ENCODE results near the gene SLC7A14.

Gene SLC7A14

DNA sequence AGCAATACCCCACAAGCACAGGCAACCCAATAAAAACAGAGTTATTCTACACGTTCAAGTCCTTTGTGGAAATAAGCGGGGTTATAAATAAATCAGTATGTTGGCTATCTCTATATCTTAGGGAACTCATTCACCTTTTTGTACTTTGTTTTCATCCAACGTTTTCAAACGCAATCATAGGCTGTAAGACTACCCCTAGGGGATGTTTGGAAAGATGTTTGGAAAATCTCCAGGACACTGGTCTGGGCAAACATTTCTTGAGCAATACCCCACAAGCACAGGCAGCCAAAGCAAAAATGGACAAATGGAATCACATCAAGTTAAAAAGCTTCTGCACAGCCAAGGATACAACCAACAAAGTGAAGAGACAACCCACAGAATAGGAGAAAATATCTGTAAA lies 97.1 kb downstream of the SLC7A14 start:
- H3K4me3 ChIP-seq (ENCODE audit: insufficient read depth, low read length, poor library complexity, severe bottlenecking): no peak overlapping the region
- H3K9ac ChIP-seq (ENCODE audit: low read length): no peak overlapping the region
- no peaks in the 10 kb centered on the region for H3K9me2 ChIP-seq (replicated peaks; ENCODE audit: insufficient read depth, low read length)
- no peaks in the 10 kb centered on the region for H3K9me3 ChIP-seq (ENCODE audit: insufficient read depth, low read length)
- no peak overlapping the region for H2AFZ ChIP-seq (ENCODE audit: low read depth, low read length, severe bottlenecking)
- TF ChIP-seq, protein P1, sequence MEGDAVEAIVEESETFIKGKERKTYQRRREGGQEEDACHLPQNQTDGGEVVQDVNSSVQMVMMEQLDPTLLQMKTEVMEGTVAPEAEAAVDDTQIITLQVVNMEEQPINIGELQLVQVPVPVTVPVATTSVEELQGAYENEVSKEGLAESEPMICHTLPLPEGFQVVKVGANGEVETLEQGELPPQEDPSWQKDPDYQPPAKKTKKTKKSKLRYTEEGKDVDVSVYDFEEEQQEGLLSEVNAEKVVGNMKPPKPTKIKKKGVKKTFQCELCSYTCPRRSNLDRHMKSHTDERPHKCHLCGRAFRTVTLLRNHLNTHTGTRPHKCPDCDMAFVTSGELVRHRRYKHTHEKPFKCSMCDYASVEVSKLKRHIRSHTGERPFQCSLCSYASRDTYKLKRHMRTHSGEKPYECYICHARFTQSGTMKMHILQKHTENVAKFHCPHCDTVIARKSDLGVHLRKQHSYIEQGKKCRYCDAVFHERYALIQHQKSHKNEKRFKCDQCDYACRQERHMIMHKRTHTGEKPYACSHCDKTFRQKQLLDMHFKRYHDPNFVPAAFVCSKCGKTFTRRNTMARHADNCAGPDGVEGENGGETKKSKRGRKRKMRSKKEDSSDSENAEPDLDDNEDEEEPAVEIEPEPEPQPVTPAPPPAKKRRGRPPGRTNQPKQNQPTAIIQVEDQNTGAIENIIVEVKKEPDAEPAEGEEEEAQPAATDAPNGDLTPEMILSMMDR (IDR thresholded peaks at IDR 0.05; ENCODE audit: insufficient read depth, low read length, poor library complexity, severe bottlenecking): no peak
- TF ChIP-seq EZH2phosphoT487 (conservative IDR thresholded peaks at IDR 0.05; ENCODE audit: low read length): no peak
- no peaks in the 10 kb centered on the region for H3F3A ChIP-seq (ENCODE audit: insufficient read depth)
- H3K36me3 ChIP-seq (ENCODE audit: low read length): no peaks in the 10 kb centered on the region
- no peaks in the 10 kb centered on the region for H3K27me3 ChIP-seq (ENCODE audit: low read length)
- no peaks in the 10 kb centered on the region for H4K20me1 ChIP-seq (ENCODE audit: low read depth, low read length)
- no peak overlapping the region for H3K4me2 ChIP-seq (ENCODE audit: low read depth, low read length, poor library complexity, severe bottlenecking)
- H3K79me2 ChIP-seq (ENCODE audit: insufficient read depth, low read length): no peaks in the 10 kb centered on the region
- no peak overlapping the region for H3K27ac ChIP-seq (ENCODE audit: low read depth, low read length)

GRCh38 chr3:170487031-170487430 lies 98.8 kb downstream of the SLC7A14 start:
- Histone ChIP-seq H3K9me3 (ENCODE audit: insufficient read depth, low read length) (no peaks in the 10 kb centered on the region), H3K36me3 (ENCODE audit: low read length) (no peaks in the 10 kb centered on the region), H3K27ac (ENCODE audit: low read depth, low read length) (no peak overlapping the region), H3F3A (ENCODE audit: insufficient read depth) (no peaks in the 10 kb centered on the region), H3K9me2 (replicated peaks; ENCODE audit: insufficient read depth, low read length) (no peaks in the 10 kb centered on the region), H3K79me2 (ENCODE audit: insufficient read depth, low read length) (no peaks in the 10 kb centered on the region), H2AFZ (ENCODE audit: low read depth, low read length, severe bottlenecking) (no peak overlapping the region), H3K9ac (ENCODE audit: low read length) (no peak overlapping the region), H3K4me2 (ENCODE audit: low read depth, low read length, poor library complexity, severe bottlenecking) (no peak overlapping the region), H4K20me1 (ENCODE audit: low read depth, low read length) (no peaks in the 10 kb centered on the region), H3K4me3 (ENCODE audit: insufficient read depth, low read length, poor library complexity, severe bottlenecking) (no peak overlapping the region), H3K27me3 (ENCODE audit: low read length) (no peaks in the 10 kb centered on the region)
- TF ChIP-seq, protein P1 (IDR thresholded peaks at IDR 0.05; ENCODE audit: insufficient read depth, low read length, poor library complexity, severe bottlenecking): no peak
- TF ChIP-seq EZH2phosphoT487 (conservative IDR thresholded peaks at IDR 0.05; ENCODE audit: low read length): no peak

- H3K4me2 ChIP-seq (ENCODE audit: low read depth, low read length, poor library complexity, severe bottlenecking): no peak overlapping the region
- no peaks in the 10 kb centered on the region for H3F3A ChIP-seq (ENCODE audit: insufficient read depth)
- no peak overlapping the region for H3K4me3 ChIP-seq (ENCODE audit: insufficient read depth, low read length, poor library complexity, severe bottlenecking)
- H3K27ac ChIP-seq (ENCODE audit: low read depth, low read length): no peak overlapping the region
- no peaks in the 10 kb centered on the region for H3K27me3 ChIP-seq (ENCODE audit: low read length)
- H3K79me2 ChIP-seq (ENCODE audit: insufficient read depth, low read length): no peaks in the 10 kb centered on the region
- H3K9ac ChIP-seq (ENCODE audit: low read length): no peak overlapping the region
- H3K36me3 ChIP-seq (ENCODE audit: low read length): no peaks in the 10 kb centered on the region
- no peak for TF ChIP-seq EZH2phosphoT487 (conservative IDR thresholded peaks at IDR 0.05; ENCODE audit: low read length)
- TF ChIP-seq, protein P1 (IDR thresholded peaks at IDR 0.05; ENCODE audit: insufficient read depth, low read length, poor library complexity, severe bottlenecking): no peak
- no peaks in the 10 kb centered on the region for H4K20me1 ChIP-seq (ENCODE audit: low read depth, low read length)
- no peaks in the 10 kb centered on the region for H3K9me2 ChIP-seq (replicated peaks; ENCODE audit: insufficient read depth, low read length)
- H2AFZ ChIP-seq (ENCODE audit: low read depth, low read length, severe bottlenecking): no peak overlapping the region
- H3K9me3 ChIP-seq (ENCODE audit: insufficient read depth, low read length): no peaks in the 10 kb centered on the region
Observed at GRCh38 chr3:170486398-170486797, 99.5 kb downstream of the SLC7A14 start.
